HepG2 (cell line): Measurements from ENCODE around the gene VPS4A. TPM values are rescaled to one million over a fixed set of nuclear protein-coding genes. Genes with fewer than 3 reads are reported as not detected.

ENCODE experiments used
- ATAC-seq: fragments of 200-7000 bp; cut with Tn5 transposase; 3 replicates; pipeline ENCODE4 v1.9.1; 2020; ENCODE audit warnings: mild to moderate bottlenecking, moderate library complexity
- BruUV-seq: library from RNA; stranded (reverse); fragments of 400-500 nt; replicated peaks from 2 replicates; lab custom pipeline; 2021; lab: Mats Ljungman, UMichigan
- CTCF ChIA-PET: fragments of 300-600 bp; formaldehyde crosslinking; extraction: SDS; loops from one replicate; lab custom pipeline; 2021; ENCODE audit warnings: low total read pairs, inconsistent platforms, low intra/inter-chr PET ratio; lab: Yijun Ruan, JAX
- POLR2A ChIA-PET: fragments of 350-600 bp; sonication (Branson Sonifier 250); formaldehyde crosslinking; loops from one replicate; lab custom pipeline; 2020; ENCODE audit warnings: antibody characterized with exemption, inconsistent platforms; lab: Yijun Ruan, JAX
- DNase-seq: peaks from one replicate; pipeline ENCODE4 v3.0.0-alpha.2; 2015; ENCODE audit warnings: low spot score
- FAIRE-seq: peaks from 3 replicates; lab custom pipeline; 2011; peaks lifted over from hg19 to GRCh38; lab: Jason Lieb, UNC
- H2AFZ ChIP-seq: one replicate; pipeline ENCODE4 v1.6.1; 2011; ENCODE audit warnings: low read length, inconsistent platforms
- H3K27ac ChIP-seq: fragments of 300-600 bp; 3 replicates; pipeline ENCODE4 v1.8.0; 2011; ENCODE audit warnings: mixed run types, mild to moderate bottlenecking, mixed read lengths, low read length, inconsistent platforms; ENCODE audit not compliant: insufficient read depth; ENCODE audit errors: extremely low read length
- H3K27me3 ChIP-seq, 2 experiments: fragments of 200-600 bp in 1 of 2; 2 replicates in 1 of 2; 3 replicates in 1 of 2; pipeline versions ENCODE4 v1.6.0 to v1.8.0; 2011; ENCODE audit warnings: low read length in 2 of 2, mild to moderate bottlenecking in 2 of 2, moderate library complexity in 2 of 2, inconsistent platforms in 1 of 2; ENCODE audit not compliant: insufficient read depth in 2 of 2, control insufficient read depth in 1 of 2
- H3K36me3 ChIP-seq, 2 experiments: fragments of 200-600 bp in 1 of 2; replicated peaks in 1 of 2; 2 replicates in 1 of 2; 3 replicates in 1 of 2; pipeline versions ENCODE4 v1.5.1 to v1.8.0; 2011; ENCODE audit warnings: low read length in 2 of 2, inconsistent platforms in 1 of 2; ENCODE audit not compliant: insufficient read depth in 2 of 2, control insufficient read depth in 1 of 2
- H3K4me1 ChIP-seq: 2 replicates; pipeline ENCODE4 v1.5.1; 2012; ENCODE audit warnings: low read length, inconsistent platforms; ENCODE audit not compliant: insufficient read depth
- H3K4me2 ChIP-seq: 2 replicates; pipeline ENCODE4 v1.6.0; 2011; ENCODE audit warnings: low read depth, low read length, inconsistent platforms
- H3K4me3 ChIP-seq, 3 experiments: fragments of 200-600 bp in 1 of 3; sonication (generic), shearing (Covaris generic) in 1 of 3; replicated peaks in 1 of 3; 2 replicates each; pipeline ENCODE4 v1.5.1; 2011 to 2016; ENCODE audit warnings: low read length in 3 of 3, inconsistent platforms in 2 of 3, low read depth in 2 of 3, mild to moderate bottlenecking in 2 of 3, control low read depth in 1 of 3, mixed read lengths in 1 of 3; ENCODE audit not compliant: insufficient read depth in 1 of 3
- H3K79me2 ChIP-seq: one replicate; pipeline ENCODE4 v1.6.1; 2011; ENCODE audit warnings: low read length, inconsistent platforms; ENCODE audit not compliant: insufficient read depth
- H3K9ac ChIP-seq: 2 replicates; pipeline ENCODE4 v1.6.0; 2011; ENCODE audit warnings: mild to moderate bottlenecking, low read depth, low read length, inconsistent platforms; ENCODE audit not compliant: insufficient read depth
- H3K9me3 ChIP-seq: 2 replicates; pipeline ENCODE4 v1.5.1; 2012; ENCODE audit warnings: mild to moderate bottlenecking, low read length
- H4K20me1 ChIP-seq: 2 replicates; pipeline ENCODE4 v1.6.0; 2011; ENCODE audit warnings: inconsistent platforms, mild to moderate bottlenecking, low read length, moderate library complexity; ENCODE audit not compliant: insufficient read depth
- AGO2 ChIP-seq: fragments of 200-400 bp; formaldehyde crosslinking; optimal IDR thresholded peaks from 2 replicates; pipeline ENCODE3; 2017; ENCODE audit warnings: mild to moderate bottlenecking, low read depth, low read length, moderate library complexity
- ASH2L ChIP-seq: fragments of 300-600, 200-600 bp; sonication (generic); IDR thresholded peaks from 2 replicates; pipeline ENCODE4 v1.7.0; 2017; ENCODE audit warnings: low read depth, mild to moderate bottlenecking, moderate library complexity, mixed read lengths, low read length; ENCODE audit not compliant: insufficient read length
- ERF ChIP-seq: IDR thresholded peaks from 2 replicates; pipeline ENCODE4 v1.6.1; 2018; ENCODE audit warnings: missing biosample characterization, missing genetic modification reagents
- NFE2L1 ChIP-seq: sonication (generic); formaldehyde crosslinking; IDR thresholded peaks from 2 replicates; pipeline ENCODE4 v1.4.0; 2020; ENCODE audit warnings: missing genetic modification reagents, mild to moderate bottlenecking, borderline replicate concordance
- NR2F1 ChIP-seq, 2 experiments: fragments of 450-650 bp in 1 of 2; formaldehyde crosslinking in 1 of 2; IDR thresholded peaks; 2 replicates each; pipeline versions ENCODE4 v1.5.0 to v1.6.1; 2016 to 2020; ENCODE audit warnings: mild to moderate bottlenecking in 1 of 2, missing compliant biosample characterization in 1 of 2, missing genetic modification reagents in 1 of 2, moderate library complexity in 1 of 2
- ZBTB38 ChIP-seq: sonication (generic); formaldehyde crosslinking; IDR thresholded peaks from 2 replicates; pipeline ENCODE4 v1.5.1; 2020; ENCODE audit warnings: mild to moderate bottlenecking, missing genetic modification reagents
- ZC3H13 ChIP-seq: sonication (generic); formaldehyde crosslinking; IDR thresholded peaks from 2 replicates; pipeline ENCODE4 v1.8.1; 2023; ENCODE audit warnings: mild to moderate bottlenecking, missing genetic modification reagents, moderate library complexity
- ZNF30 ChIP-seq: sonication (generic); formaldehyde crosslinking; IDR thresholded peaks from 2 replicates; pipeline ENCODE4 v1.5.0; 2020; ENCODE audit warnings: mild to moderate bottlenecking, missing genetic modification reagents
- ZNF317 ChIP-seq: sonication (generic); formaldehyde crosslinking; IDR thresholded peaks from 2 replicates; pipeline ENCODE4 v1.5.0; 2020; ENCODE audit warnings: mild to moderate bottlenecking, missing genetic modification reagents
- ZNF343 ChIP-seq: sonication (generic); formaldehyde crosslinking; IDR thresholded peaks from 2 replicates; pipeline ENCODE4 v1.4.0; 2020; ENCODE audit warnings: mild to moderate bottlenecking, missing genetic modification reagents
- WGBS: methylation state at CpG from one replicate; pipeline ENCODE4 v1.1.6; 2017; ENCODE audit warnings: low lambda C conversion rate; 5-methylcytosine and 5-hydroxymethylcytosine counted together
- in situ Hi-C: cut with HindIII; loops from 2 replicates; pipeline ENCODE4 v1.10.0; 2017; ENCODE audit warnings: low pct_unique_long_range_greater_than_20kb; ENCODE audit not compliant: extremely low pct_ligation_motif_present
- intact Hi-C: fragments of 100-400 bp; cut with micrococcal nuclease; formaldehyde crosslinking; loops from one replicate; pipeline ENCODE4 v1.10.0; 2022; ENCODE audit not compliant: unreplicated experiment
- polyA plus RNA-seq, 8 experiments: library from polyadenylated mRNA; depleted of rRNA in 3 of 8; stranded (reverse) in 7 of 8; unstranded in 1 of 8; fragments of >200 nt; fragmentation: Illumina TruSeq in 4 of 8; extraction: Trizol in 4 of 8; gene quantifications; 2 replicates each; pipeline versions ENCODE4 v1.2.1 to v1.2.3, GENCODE V29; 2011 to 2016; ENCODE audit warnings: low read depth in 4 of 8, missing spikeins in 1 of 8, mixed read lengths in 1 of 8; ENCODE audit not compliant: insufficient read depth in 1 of 8
- total RNA-seq, 5 experiments: library from RNA; depleted of rRNA; stranded (reverse); fragments of >200 nt; fragmentation: Illumina TruSeq; extraction: Trizol; gene quantifications; 2 replicates each; pipeline ENCODE4 v1.2.3, GENCODE V29; 2016; ENCODE audit warnings: low read depth in 1 of 5
- TF ChIP-seq, protein P1 (sequence below): sonication (generic); formaldehyde crosslinking; IDR thresholded peaks from 2 replicates; pipeline ENCODE4 v1.4.0; 2020; ENCODE audit warnings: missing genetic modification reagents, borderline replicate concordance

VPS4A gene
- total and polyA plus RNA-seq, 2 of the 13 experiments (the other 11 are each of a cell fraction or from before 2014, with no cell fraction given) = 13.2 to 27.9 TPM

DNA sequence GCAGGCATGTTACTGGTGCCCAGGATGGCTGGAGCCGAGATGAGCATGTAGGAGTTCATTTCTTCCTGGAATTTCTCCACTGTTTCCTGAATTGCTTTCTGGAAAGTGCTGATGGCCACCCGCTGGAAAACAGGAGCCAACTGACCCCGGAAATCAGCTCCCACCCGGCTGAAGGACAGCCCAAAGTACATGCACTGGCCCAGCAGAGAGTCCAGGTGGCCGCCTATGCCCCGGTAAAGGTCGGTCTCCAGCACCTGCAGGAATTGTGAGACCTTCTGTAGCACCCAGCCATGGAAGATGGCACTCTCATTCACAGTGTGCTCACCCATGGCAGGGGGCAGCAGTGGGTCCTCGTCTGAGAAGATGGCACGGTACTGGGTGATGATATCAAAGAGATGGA lies 23.5 kb downstream of the VPS4A start:
- intact Hi-C loops (no loop called here), in situ Hi-C loops (no loop called here)
- 99% methylated on average over 9 of the region's 9 CpGs for whole genome bisulfite sequencing
- Histone ChIP-seq H2AFZ (no peak overlapping the region), H3K79me2 (peaks cover 34% of the 10 kb centered on the region), H4K20me1 (no peaks in the 10 kb centered on the region), H3K4me1 (peaks cover 29% of the 10 kb centered on the region), H3K9me3 (no peaks in the 10 kb centered on the region), H3K4me2 (no peak overlapping the region), H3K4me3 (no peak overlapping the region), H3K36me3 (peaks cover 21 to 43% of the 10 kb centered on the region in 2 experiments), H3K27ac (no peak overlapping the region), H3K9ac (no peak overlapping the region), H3K27me3 (no peaks in the 10 kb centered on the region; a peak in 1 of 5 replicates)
- FAIRE-seq (no peak), DNase-seq (no peak), ATAC-seq (no peak)
- TF ChIP-seq AGO2 (peak; percentile 58), ASH2L (no peak)
- ChIA-PET POLR2A (interaction anchor here (0.6 to 0.9 kb wide), 2 partner anchors 8 to 61 kb away, joined by 3 read pairs; no protein-coding TSS in a partner anchor), CTCF (no interaction called here)
- no TSS peak for BruUV-seq

DNA sequence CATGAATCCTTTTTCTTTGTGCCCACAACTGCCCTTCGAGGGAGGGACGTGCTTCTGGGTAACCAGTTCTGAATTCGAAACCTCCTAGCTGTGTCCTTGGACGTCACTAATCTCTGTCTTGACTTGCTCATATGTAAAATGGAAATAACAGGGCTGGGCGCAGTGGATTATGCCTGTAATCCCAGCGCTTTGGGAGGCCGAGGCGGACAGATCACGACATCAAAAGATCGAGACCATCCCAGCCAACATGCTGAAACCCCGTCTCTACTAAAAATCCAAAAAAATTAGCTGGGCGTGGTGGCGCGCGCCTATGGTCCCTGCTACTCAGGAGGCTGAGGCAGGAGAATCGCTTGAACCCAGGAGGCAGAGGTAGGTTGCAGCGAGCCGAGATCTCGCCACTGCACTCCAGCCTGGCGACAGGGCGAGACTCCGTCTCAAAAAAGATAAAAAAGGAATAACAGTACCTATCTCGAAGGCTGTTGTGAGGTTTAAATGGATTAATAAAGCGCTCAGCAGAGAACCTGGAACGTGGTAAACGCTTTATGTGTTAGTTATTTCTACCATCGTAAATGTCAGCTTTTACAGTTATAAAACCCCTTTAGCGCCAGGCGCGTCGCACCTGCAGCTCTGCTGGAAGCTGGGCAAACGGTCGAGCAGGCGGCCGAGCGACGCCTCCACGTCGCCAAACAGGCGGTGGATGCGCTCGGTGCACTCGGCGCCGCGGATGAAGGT lies 27.6 kb downstream of the VPS4A start:
- CTCF ChIA-PET = interaction anchor here (1.0 to 1.6 kb wide), 2 partner anchors 12 to 27 kb away, joined by 4 to 10 read pairs; partner anchors contain the start of gene VPS4A
- intact Hi-C loops (loop anchor here (1.0 kb wide), 2 partner anchors 8 to 188 kb away; partner anchors contain the start of gene PDF), in situ Hi-C loops (no loop called here)
- peak overlapping the region; percentile 90 for H3K4me2 ChIP-seq
- no peaks in the 10 kb centered on the region; a peak in 1 of 5 replicates for H3K27me3 ChIP-seq
- peaks cover 52% of the 10 kb centered on the region for H3K79me2 ChIP-seq
- 16% methylated on average over 39 of the region's 46 CpGs for WGBS
- no peaks in the 10 kb centered on the region for H4K20me1 ChIP-seq
- H3K9me3 ChIP-seq = no peaks in the 10 kb centered on the region
- no peak for DNase-seq
- POLR2A ChIA-PET = interaction anchor here (0.6 to 6.0 kb wide), 9 partner anchors 9 to 385 kb away, joined by 3 to 52 read pairs (median 4); partner anchors contain the start of genes PDF and TMED6
- H3K4me3 ChIP-seq = peak overlapping the region; percentile 79 to 94 (median 86)
- ATAC-seq = peak; percentile 1; the same call in 1 of the 3 replicates
- no peak for FAIRE-seq
- H3K4me1 ChIP-seq = peaks cover 39% of the 10 kb centered on the region
- H2AFZ ChIP-seq = no peak overlapping the region
- TSS peak; percentile 75 for BruUV-seq
- H3K36me3 ChIP-seq = peaks cover 23 to 52% of the 10 kb centered on the region in 2 experiments
- H3K27ac ChIP-seq = peak overlapping the region; percentile 86
- H3K9ac ChIP-seq = peak overlapping the region; percentile 91
- TF ChIP-seq, protein P1, sequence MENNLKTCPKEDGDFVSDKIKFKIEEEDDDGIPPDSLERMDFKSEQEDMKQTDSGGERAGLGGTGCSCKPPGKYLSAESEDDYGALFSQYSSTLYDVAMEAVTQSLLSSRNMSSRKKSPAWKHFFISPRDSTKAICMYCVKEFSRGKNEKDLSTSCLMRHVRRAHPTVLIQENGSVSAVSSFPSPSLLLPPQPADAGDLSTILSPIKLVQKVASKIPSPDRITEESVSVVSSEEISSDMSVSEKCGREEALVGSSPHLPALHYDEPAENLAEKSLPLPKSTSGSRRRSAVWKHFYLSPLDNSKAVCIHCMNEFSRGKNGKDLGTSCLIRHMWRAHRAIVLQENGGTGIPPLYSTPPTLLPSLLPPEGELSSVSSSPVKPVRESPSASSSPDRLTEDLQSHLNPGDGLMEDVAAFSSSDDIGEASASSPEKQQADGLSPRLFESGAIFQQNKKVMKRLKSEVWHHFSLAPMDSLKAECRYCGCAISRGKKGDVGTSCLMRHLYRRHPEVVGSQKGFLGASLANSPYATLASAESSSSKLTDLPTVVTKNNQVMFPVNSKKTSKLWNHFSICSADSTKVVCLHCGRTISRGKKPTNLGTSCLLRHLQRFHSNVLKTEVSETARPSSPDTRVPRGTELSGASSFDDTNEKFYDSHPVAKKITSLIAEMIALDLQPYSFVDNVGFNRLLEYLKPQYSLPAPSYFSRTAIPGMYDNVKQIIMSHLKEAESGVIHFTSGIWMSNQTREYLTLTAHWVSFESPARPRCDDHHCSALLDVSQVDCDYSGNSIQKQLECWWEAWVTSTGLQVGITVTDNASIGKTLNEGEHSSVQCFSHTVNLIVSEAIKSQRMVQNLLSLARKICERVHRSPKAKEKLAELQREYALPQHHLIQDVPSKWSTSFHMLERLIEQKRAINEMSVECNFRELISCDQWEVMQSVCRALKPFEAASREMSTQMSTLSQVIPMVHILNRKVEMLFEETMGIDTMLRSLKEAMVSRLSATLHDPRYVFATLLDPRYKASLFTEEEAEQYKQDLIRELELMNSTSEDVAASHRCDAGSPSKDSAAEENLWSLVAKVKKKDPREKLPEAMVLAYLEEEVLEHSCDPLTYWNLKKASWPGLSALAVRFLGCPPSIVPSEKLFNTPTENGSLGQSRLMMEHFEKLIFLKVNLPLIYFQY = no peak
- TF ChIP-seq ZNF317 (CRISPR knock-in tag) (no peak), ZNF343 (CRISPR knock-in tag) (0 out of 2 replicates have a peak, but pooled peaks have one; percentile 27), NR2F1 (CRISPR knock-in tag; IDR thresholded peaks at IDR 0.05) (no peak), NFE2L1 (CRISPR knock-in tag) (0 out of 2 replicates have a peak, but pooled peaks have one; percentile 4), ERF (CRISPR knock-in tag) (no peak), ZBTB38 (CRISPR knock-in tag) (peak; percentile 18; the same call in 1 of the 2 replicates), ZC3H13 (CRISPR knock-in tag) (no peak; the same call in 1 of the 2 replicates), ZNF30 (CRISPR knock-in tag) (no peak)
